ENCODE results near the gene ABCB8.
"Not testable (repeated sequence)": the region's sequence is repeated elsewhere in the genome, so short reads cannot be mapped to it uniquely, and the experiment has no call there.

Gene ABCB8

DNA sequence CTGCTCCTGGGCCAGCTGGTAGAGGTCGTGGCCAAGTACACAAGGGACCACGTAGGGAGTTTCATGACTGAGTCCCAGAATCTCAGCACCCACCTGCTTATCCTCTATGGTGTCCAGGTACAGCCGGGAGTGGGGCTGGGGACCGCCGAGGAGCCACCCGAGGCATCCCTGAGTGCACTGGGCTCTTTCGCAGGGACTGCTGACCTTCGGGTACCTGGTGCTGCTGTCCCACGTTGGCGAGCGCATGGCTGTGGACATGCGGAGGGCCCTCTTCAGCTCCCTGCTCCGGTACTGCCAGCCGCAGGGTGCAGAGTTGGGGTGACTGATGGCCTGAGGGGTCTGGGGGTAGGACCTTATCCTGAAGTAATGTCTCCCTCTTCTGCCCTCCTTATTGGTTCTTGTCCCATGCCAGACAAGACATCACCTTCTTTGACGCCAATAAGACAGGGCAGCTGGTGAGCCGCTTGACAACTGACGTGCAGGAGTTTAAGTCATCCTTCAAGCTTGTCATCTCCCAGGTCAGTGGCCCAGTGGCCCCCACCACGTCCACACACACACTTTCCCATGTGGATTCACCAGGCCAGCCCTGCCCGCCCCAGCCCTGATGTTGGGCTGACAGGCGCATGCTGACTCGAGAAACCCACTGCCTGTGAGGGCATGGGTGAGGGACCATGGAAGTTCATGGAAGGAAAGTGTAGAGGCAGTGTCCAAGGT lies 6.2 kb downstream of the ABCB8 start:
- no peak for DNase-seq (ENCODE audit: low read depth, low spot score)
- Histone ChIP-seq H3K4me3 (ENCODE audit: low read length) (no peak overlapping the region), H3K36me3 (ENCODE audit: control insufficient read depth, insufficient read depth, low read length) (peaks cover 3% of the 10 kb centered on the region), H3K9me3 (ENCODE audit: control insufficient read depth, insufficient read depth, low read length) (no peaks in the 10 kb centered on the region), H3K4me1 (ENCODE audit: control insufficient read depth, insufficient read depth, low read length) (no peaks in the 10 kb centered on the region), H3K27ac (ENCODE audit: low read length) (no peak overlapping the region), H3K27me3 (ENCODE audit: control insufficient read depth, insufficient read depth, low read length) (no peaks in the 10 kb centered on the region)
- no CpG with 5 or more reads among the region's 21 CpGs for WGBS (ENCODE audit: insufficient coverage, insufficient read length)

DNA sequence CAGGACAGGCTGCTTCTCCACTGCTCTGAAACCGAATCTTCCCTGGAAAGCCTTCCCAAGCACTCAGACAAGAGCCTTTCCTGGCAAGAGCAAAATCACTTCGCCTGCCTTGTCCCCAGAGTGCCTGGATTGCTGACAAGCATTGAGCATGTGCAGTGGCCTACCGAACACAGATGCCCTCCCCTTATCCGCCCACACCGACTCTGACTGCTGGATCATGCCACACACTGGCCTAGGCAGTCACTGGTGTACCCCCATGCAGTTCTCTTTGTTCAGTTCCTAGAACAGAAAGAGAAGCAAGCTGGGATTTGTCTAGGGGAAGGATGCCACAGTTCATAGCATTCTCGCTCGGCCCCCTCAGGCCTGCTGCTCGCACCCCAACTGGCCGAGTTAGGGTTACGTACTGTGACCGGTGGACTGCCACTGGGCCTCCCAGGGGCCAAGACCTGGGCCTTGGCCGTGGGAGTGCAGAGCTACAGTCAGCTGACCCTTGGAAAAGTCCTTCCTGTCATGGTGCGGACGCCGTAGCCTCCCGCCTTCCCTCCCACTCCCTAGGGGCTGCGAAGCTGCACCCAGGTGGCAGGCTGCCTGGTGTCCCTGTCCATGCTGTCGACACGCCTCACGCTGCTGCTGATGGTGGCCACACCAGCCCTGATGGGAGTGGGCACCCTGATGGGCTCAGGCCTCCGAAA lies 6.9 kb downstream of the ABCB8 start:
- WGBS (ENCODE audit: insufficient coverage, insufficient read length), result no CpG with 5 or more reads among the region's 21 CpGs
- Histone ChIP-seq H3K4me1 (ENCODE audit: control insufficient read depth, insufficient read depth, low read length) (no peaks in the 10 kb centered on the region), H3K36me3 (ENCODE audit: control insufficient read depth, insufficient read depth, low read length) (peaks cover 3% of the 10 kb centered on the region), H3K27me3 (ENCODE audit: control insufficient read depth, insufficient read depth, low read length) (no peaks in the 10 kb centered on the region), H3K4me3 (ENCODE audit: low read length) (no peak overlapping the region), H3K9me3 (ENCODE audit: control insufficient read depth, insufficient read depth, low read length) (no peaks in the 10 kb centered on the region), H3K27ac (ENCODE audit: low read length) (no peak overlapping the region)
- DNase-seq (ENCODE audit: low read depth, low spot score), result no peak

DNA sequence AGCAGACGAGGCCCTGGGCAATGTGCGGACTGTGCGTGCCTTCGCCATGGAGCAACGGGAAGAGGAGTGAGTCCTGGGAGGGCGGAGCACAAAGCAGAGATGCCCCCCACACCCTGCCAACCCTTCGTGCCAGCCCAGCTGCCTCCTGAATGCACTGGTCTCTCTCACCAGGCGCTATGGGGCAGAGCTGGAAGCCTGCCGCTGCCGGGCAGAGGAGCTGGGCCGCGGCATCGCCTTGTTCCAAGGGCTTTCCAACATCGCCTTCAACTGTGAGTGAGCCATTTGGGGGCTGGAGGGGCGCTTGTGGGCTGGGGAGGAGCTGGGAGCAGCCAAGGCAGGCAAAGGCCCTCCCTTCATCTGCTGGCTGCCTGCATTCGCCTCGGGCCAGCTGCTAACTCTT lies 7.7 kb downstream of the ABCB8 start:
- H3K36me3 ChIP-seq (ENCODE audit: control insufficient read depth, insufficient read depth, low read length), result peaks cover 3% of the 10 kb centered on the region

GRCh38 chr7:151038951-151039849 lies 10.9 kb downstream of the ABCB8 start:
- Histone ChIP-seq H3K27ac (ENCODE audit: low read length) (no peak overlapping the region), H3K36me3 (ENCODE audit: control insufficient read depth, insufficient read depth, low read length) (peaks cover 3% of the 10 kb centered on the region), H3K4me1 (ENCODE audit: control insufficient read depth, insufficient read depth, low read length) (no peaks in the 10 kb centered on the region), H3K4me3 (ENCODE audit: low read length) (no peak overlapping the region), H3K27me3 (ENCODE audit: control insufficient read depth, insufficient read depth, low read length) (no peaks in the 10 kb centered on the region), H3K9me3 (ENCODE audit: control insufficient read depth, insufficient read depth, low read length) (no peaks in the 10 kb centered on the region)
- WGBS (ENCODE audit: insufficient coverage, insufficient read length), result no CpG with 5 or more reads among the region's 12 CpGs
- DNase-seq (ENCODE audit: low read depth, low spot score), result no peak

More for the DNA sequence above, 7.7 kb downstream of the ABCB8 start:
- Histone ChIP-seq H3K4me3 (ENCODE audit: low read length) (no peak overlapping the region), H3K27ac (ENCODE audit: low read length) (no peak overlapping the region), H3K27me3 (ENCODE audit: control insufficient read depth, insufficient read depth, low read length) (no peaks in the 10 kb centered on the region), H3K9me3 (ENCODE audit: control insufficient read depth, insufficient read depth, low read length) (no peaks in the 10 kb centered on the region), H3K4me1 (ENCODE audit: control insufficient read depth, insufficient read depth, low read length) (no peaks in the 10 kb centered on the region)
- no peak for DNase-seq (ENCODE audit: low read depth, low spot score)
- no CpG with 5 or more reads among the region's 17 CpGs for WGBS (ENCODE audit: insufficient coverage, insufficient read length)

- WGBS (ENCODE audit: insufficient coverage, insufficient read length), result no CpG with 5 or more reads among the region's 18 CpGs
- no peaks in the 10 kb centered on the region for H3K27me3 ChIP-seq (ENCODE audit: control insufficient read depth, insufficient read depth, low read length)
- no peaks in the 10 kb centered on the region for H3K9me3 ChIP-seq (ENCODE audit: control insufficient read depth, insufficient read depth, low read length)
- peaks cover 3% of the 10 kb centered on the region for H3K36me3 ChIP-seq (ENCODE audit: control insufficient read depth, insufficient read depth, low read length)
- no peak for DNase-seq (ENCODE audit: low read depth, low spot score)
- H3K4me1 ChIP-seq (ENCODE audit: control insufficient read depth, insufficient read depth, low read length), result no peaks in the 10 kb centered on the region
- no peak overlapping the region for H3K4me3 ChIP-seq (ENCODE audit: low read length)
- no peak overlapping the region for H3K27ac ChIP-seq (ENCODE audit: low read length)
These were observed 11.7 kb downstream of the ABCB8 start for GRCh38 chr7:151039850-151040548.

DNA sequence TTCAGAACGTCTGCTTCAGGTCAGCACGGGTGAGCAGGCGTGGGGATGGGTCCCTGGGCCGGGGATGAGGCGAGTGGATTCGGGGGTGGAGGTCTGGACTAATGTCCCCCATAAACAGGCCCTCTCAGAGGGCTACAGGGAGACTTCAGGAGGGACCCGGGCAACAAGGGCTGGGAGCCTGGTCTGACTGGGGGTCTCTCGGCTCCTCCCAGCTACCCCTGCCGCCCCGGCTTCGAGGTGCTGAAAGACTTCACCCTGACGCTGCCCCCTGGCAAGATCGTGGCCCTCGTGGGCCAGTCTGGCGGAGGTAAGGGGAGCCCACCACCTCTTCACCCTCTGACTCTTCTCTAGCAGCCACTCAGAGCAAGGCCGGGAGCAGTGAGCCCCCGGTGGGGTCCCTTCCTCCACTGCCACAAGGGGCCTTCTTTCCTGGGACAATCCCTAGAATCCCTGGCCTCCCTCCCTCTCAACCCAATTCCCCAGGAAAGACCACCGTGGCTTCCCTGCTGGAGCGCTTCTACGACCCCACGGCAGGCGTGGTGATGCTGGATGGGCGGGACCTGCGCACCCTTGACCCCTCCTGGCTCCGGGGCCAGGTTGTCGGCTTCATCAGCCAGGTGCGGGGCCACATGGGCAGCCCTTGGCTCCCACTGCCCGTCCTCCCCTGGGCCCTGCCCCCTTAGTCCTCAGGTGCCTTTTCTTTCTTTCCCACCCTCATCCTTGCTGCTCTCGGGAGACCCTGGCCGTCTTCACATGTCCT lies 12.5 kb downstream of the ABCB8 start:
- peaks cover 3% of the 10 kb centered on the region for H3K36me3 ChIP-seq (ENCODE audit: control insufficient read depth, insufficient read depth, low read length)
- H3K4me3 ChIP-seq (ENCODE audit: low read length), result no peak overlapping the region
- H3K27ac ChIP-seq (ENCODE audit: low read length), result no peak overlapping the region
- no peaks in the 10 kb centered on the region for H3K4me1 ChIP-seq (ENCODE audit: control insufficient read depth, insufficient read depth, low read length)
- no peaks in the 10 kb centered on the region for H3K9me3 ChIP-seq (ENCODE audit: control insufficient read depth, insufficient read depth, low read length)
- no peaks in the 10 kb centered on the region for H3K27me3 ChIP-seq (ENCODE audit: control insufficient read depth, insufficient read depth, low read length)
- no peak for DNase-seq (ENCODE audit: low read depth, low spot score)
- no CpG with 5 or more reads among the region's 30 CpGs for WGBS (ENCODE audit: insufficient coverage, insufficient read length)

DNA sequence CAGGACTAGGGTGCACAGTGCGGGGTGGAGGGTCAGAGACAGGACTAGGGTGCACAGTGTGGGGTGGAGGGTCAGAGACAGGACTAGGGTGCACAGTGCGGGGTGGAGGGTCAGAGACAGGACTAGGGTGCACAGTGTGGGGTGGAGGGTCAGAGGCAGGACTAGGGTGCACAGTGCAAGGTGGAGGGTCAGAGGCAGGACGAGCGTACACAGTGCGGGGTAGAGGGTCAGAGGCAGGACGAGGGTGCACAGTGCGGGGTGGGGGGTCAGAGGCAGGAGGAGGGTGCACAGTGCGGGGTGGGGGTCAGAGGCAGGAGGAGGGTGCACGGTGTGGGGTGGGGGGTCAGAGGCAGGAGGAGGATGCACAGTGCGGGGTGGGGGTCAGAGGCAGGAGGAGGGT lies 15.2 kb downstream of the ABCB8 start:
- H3K4me3 ChIP-seq (ENCODE audit: low read length); H3K4me1 ChIP-seq (ENCODE audit: control insufficient read depth, insufficient read depth, low read length); H3K27me3 ChIP-seq (ENCODE audit: control insufficient read depth, insufficient read depth, low read length); DNase-seq (ENCODE audit: low read depth, low spot score); H3K27ac ChIP-seq (ENCODE audit: low read length); H3K36me3 ChIP-seq (ENCODE audit: control insufficient read depth, insufficient read depth, low read length); H3K9me3 ChIP-seq (ENCODE audit: control insufficient read depth, insufficient read depth, low read length): not testable (repeated sequence)
- WGBS (ENCODE audit: insufficient coverage, insufficient read length), result no CpG with 5 or more reads among the region's 10 CpGs

DNA sequence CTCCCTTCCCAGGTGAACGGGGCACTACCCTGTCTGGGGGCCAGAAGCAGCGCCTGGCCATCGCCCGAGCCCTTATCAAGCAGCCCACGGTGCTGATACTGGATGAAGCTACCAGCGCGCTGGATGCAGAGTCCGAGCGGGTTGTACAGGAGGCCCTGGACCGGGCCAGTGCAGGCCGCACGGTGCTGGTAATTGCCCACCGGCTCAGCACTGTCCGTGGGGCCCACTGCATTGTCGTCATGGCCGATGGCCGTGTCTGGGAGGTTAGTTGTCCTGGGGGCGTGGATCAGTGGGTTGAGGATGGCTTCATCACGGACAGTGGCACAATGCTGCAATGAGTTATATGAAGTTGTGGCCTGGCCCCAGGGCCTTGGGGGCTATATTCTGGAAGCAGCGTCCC lies 15.7 kb downstream of the ABCB8 start:
- H3K4me1 ChIP-seq (ENCODE audit: control insufficient read depth, insufficient read depth, low read length), result no peaks in the 10 kb centered on the region
- no peak overlapping the region for H3K27ac ChIP-seq (ENCODE audit: low read length)
- H3K36me3 ChIP-seq (ENCODE audit: control insufficient read depth, insufficient read depth, low read length), result no peaks in the 10 kb centered on the region; the same call in 1 of the 2 replicates

DNA sequence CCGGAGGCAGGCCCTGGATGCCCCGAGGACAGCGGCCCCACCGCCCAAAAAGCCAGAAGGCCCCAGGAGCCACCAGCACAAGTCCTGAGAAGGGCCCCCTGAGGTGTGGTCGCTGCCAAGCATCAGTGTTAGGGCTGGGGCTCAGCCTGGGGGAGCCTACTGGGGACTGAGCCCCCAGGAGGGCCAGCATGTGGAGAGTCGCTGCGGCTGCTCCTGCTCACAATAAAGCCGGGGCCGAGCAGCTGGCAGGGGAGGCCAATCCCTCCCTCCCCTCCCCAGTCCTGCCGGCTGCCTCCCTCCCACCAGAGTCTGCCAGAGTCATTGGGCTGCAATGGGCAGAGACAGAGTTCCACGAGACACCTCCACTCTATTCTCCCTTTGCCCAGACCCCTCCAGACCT lies 17.0 kb downstream of the ABCB8 start:
- no peak overlapping the region for H3K27ac ChIP-seq (ENCODE audit: low read length)
- no peak overlapping the region for H3K4me3 ChIP-seq (ENCODE audit: low read length)
- H3K4me1 ChIP-seq (ENCODE audit: control insufficient read depth, insufficient read depth, low read length), result no peaks in the 10 kb centered on the region
- H3K36me3 ChIP-seq (ENCODE audit: control insufficient read depth, insufficient read depth, low read length), result no peaks in the 10 kb centered on the region; the same call in 1 of the 2 replicates
- DNase-seq (ENCODE audit: low read depth, low spot score), result no peak
- H3K9me3 ChIP-seq (ENCODE audit: control insufficient read depth, insufficient read depth, low read length), result no peaks in the 10 kb centered on the region
- peaks cover 5% of the 10 kb centered on the region; the same call in 1 of the 2 replicates for H3K27me3 ChIP-seq (ENCODE audit: control insufficient read depth, insufficient read depth, low read length)
- WGBS (ENCODE audit: insufficient coverage, insufficient read length), result no CpG with 5 or more reads among the region's 11 CpGs

More for the DNA sequence above, 15.7 kb downstream of the ABCB8 start:
- H3K27me3 ChIP-seq (ENCODE audit: control insufficient read depth, insufficient read depth, low read length), result no peaks in the 10 kb centered on the region
- H3K4me3 ChIP-seq (ENCODE audit: low read length), result no peak overlapping the region
- no peaks in the 10 kb centered on the region for H3K9me3 ChIP-seq (ENCODE audit: control insufficient read depth, insufficient read depth, low read length)
- DNase-seq (ENCODE audit: low read depth, low spot score), result no peak
- no CpG with 5 or more reads among the region's 20 CpGs for WGBS (ENCODE audit: insufficient coverage, insufficient read length)
